OCI-LY3 (cell line): ENCODE results near the gene PAX9.
"Not testable (repeated sequence)": the region's sequence is repeated elsewhere in the genome, so short reads cannot be mapped to it uniquely, and the experiment has no call there.

Experiments used
- H2AFZ ChIP-seq: fragments of 200-600, 300-600 bp; shearing (Covaris generic); 2 replicates; pipeline ENCODE4 v1.6.0; 2014; ENCODE audit warnings: antibody characterized with exemption, low read depth, low read length
- H3K27ac ChIP-seq: fragments of 200-600, 300-600 bp; sonication (generic); 2 replicates; pipeline ENCODE4 v1.5.1; 2014; ENCODE audit warnings: mild to moderate bottlenecking, low read length, moderate library complexity, mixed read lengths
- H3K27me3 ChIP-seq: fragments of 200-600, 300-600 bp; sonication (generic); 2 replicates; pipeline ENCODE4 v1.6.1; 2014; ENCODE audit warnings: low read depth, low read length, mixed read lengths
- H3K36me3 ChIP-seq: fragments of 200-600, 300-600 bp; sonication (generic); replicated peaks from 2 replicates; pipeline ENCODE3; 2014; ENCODE audit warnings: low read depth, low read length, mixed read lengths
- H3K4me1 ChIP-seq: fragments of 300-600, 200-600 bp; sonication (generic); 2 replicates; pipeline ENCODE4 v1.6.1; 2014; ENCODE audit warnings: low read length, mixed read lengths
- H3K4me2 ChIP-seq: fragments of 200-600, 300-600 bp; sonication (generic); 2 replicates; pipeline ENCODE4 v1.6.1; 2014; ENCODE audit warnings: low read length, mixed read lengths
- H3K4me3 ChIP-seq: fragments of 300-600, 200-600 bp; sonication (generic); 2 replicates; pipeline ENCODE4 v1.5.1; 2014; ENCODE audit warnings: antibody characterized with exemption, mild to moderate bottlenecking, low read length, moderate library complexity
- H3K79me2 ChIP-seq: fragments of 300-600, 200-600 bp; shearing (Covaris generic); 2 replicates; pipeline ENCODE4 v1.6.1; 2014; ENCODE audit warnings: mild to moderate bottlenecking, low read length, mixed read lengths
- H3K9ac ChIP-seq: fragments of 300-600, 200-600 bp; shearing (Covaris generic); 2 replicates; pipeline ENCODE4 v1.6.0; 2014; ENCODE audit warnings: mild to moderate bottlenecking, low read length, moderate library complexity
- H3K9me3 ChIP-seq: fragments of 200-600, 300-600 bp; shearing (Covaris generic); 2 replicates; pipeline ENCODE4 v1.6.1; 2014; ENCODE audit warnings: low read length, mixed read lengths; ENCODE audit not compliant: insufficient read depth
- H4K20me1 ChIP-seq: fragments of 200-600, 300-600 bp; sonication (generic); 2 replicates; pipeline ENCODE4 v1.6.1; 2016; ENCODE audit warnings: low read length, mixed read lengths; ENCODE audit not compliant: insufficient read depth
- CTCF ChIP-seq: fragments of 200-600, 300-600 bp; sonication (generic); IDR thresholded peaks from 2 replicates; pipeline ENCODE4 v1.5.1; 2014; ENCODE audit warnings: antibody characterized with exemption, low read length, low read depth
- EZH2phosphoT487 ChIP-seq: fragments of 200-600 bp; shearing (Covaris generic); IDR thresholded peaks from 2 replicates; pipeline ENCODE4 v1.6.1; 2018; ENCODE audit warnings: antibody characterized with exemption, mixed run types, low read depth

Gene PAX9

GRCh38 chr14:36690311-36691040 is 28.8 kb downstream of the PAX9 start:
- Histone ChIP-seq H3K27ac (no peak overlapping the region), H3K27me3 (0 out of 2 replicates have a peak, but pooled peaks cover 4% of the 10 kb centered on the region), H2AFZ (no peak overlapping the region), H3K79me2 (no peaks in the 10 kb centered on the region), H3K9me3 (no peaks in the 10 kb centered on the region), H3K9ac (no peak overlapping the region), H3K36me3 (no peaks in the 10 kb centered on the region), H3K4me2 (no peak overlapping the region), H3K4me1 (no peaks in the 10 kb centered on the region), H3K4me3 (no peak overlapping the region), H4K20me1 (no peaks in the 10 kb centered on the region)
- TF ChIP-seq EZH2phosphoT487 (no peak), CTCF (no peak)

- not testable (repeated sequence) for H3K36me3 ChIP-seq, H3K79me2 ChIP-seq, H3K4me2 ChIP-seq, H3K27ac ChIP-seq, H3K4me1 ChIP-seq, H3K9ac ChIP-seq, H3K4me3 ChIP-seq, H3K9me3 ChIP-seq, H4K20me1 ChIP-seq, H2AFZ ChIP-seq, H3K27me3 ChIP-seq
These were observed 37.8 kb downstream of the PAX9 start for GRCh38 chr14:36699420-36699819.

- Histone ChIP-seq H3K4me1 (no peaks in the 10 kb centered on the region), H2AFZ (no peak overlapping the region), H3K27ac (no peak overlapping the region), H3K9ac (no peak overlapping the region), H3K4me2 (no peak overlapping the region), H3K36me3 (no peaks in the 10 kb centered on the region), H4K20me1 (no peaks in the 10 kb centered on the region), H3K27me3 (no peaks in the 10 kb centered on the region), H3K4me3 (no peak overlapping the region), H3K79me2 (no peaks in the 10 kb centered on the region), H3K9me3 (no peaks in the 10 kb centered on the region)
- no peak for TF ChIP-seq CTCF
- TF ChIP-seq EZH2phosphoT487 = no peak
These were observed 39.0 kb downstream of the PAX9 start for GRCh38 chr14:36700651-36701050.

- Histone ChIP-seq H3K9me3 (no peaks in the 10 kb centered on the region), H3K79me2 (no peaks in the 10 kb centered on the region), H3K4me3 (no peak overlapping the region), H2AFZ (no peak overlapping the region), H4K20me1 (no peaks in the 10 kb centered on the region), H3K4me1 (no peaks in the 10 kb centered on the region), H3K4me2 (no peak overlapping the region), H3K27ac (no peak overlapping the region), H3K27me3 (no peaks in the 10 kb centered on the region), H3K36me3 (no peaks in the 10 kb centered on the region), H3K9ac (no peak overlapping the region)
- TF ChIP-seq EZH2phosphoT487 (no peak), CTCF (no peak)
These were observed 39.5 kb downstream of the PAX9 start for GRCh38 chr14:36701132-36701531.
